Tibial nerve (tissue), 3 donors: ENCODE data around the gene STK10.

Experiments
- POLR2A ChIP-seq, 2 donors: fragments of 450-650 bp; IDR thresholded peaks; one replicate each; pipeline ENCODE4 v1.6.1; 2017; ENCODE audit warnings: antibody characterized with exemption in 2 of 2, mild to moderate bottlenecking in 2 of 2, moderate library complexity in 2 of 2
- TF ChIP-seq, protein P1 (sequence below), 5 experiments: fragments of 200-600 bp in 3 of 5; fragments of 450-650 bp in 2 of 5; sonication (generic) in 3 of 5; IDR thresholded peaks; one replicate each; pipeline ENCODE4 v1.5.1; 2016 to 2019; ENCODE audit warnings: antibody characterized with exemption in 5 of 5, mild to moderate bottlenecking in 3 of 5, moderate library complexity in 2 of 5

DNA sequence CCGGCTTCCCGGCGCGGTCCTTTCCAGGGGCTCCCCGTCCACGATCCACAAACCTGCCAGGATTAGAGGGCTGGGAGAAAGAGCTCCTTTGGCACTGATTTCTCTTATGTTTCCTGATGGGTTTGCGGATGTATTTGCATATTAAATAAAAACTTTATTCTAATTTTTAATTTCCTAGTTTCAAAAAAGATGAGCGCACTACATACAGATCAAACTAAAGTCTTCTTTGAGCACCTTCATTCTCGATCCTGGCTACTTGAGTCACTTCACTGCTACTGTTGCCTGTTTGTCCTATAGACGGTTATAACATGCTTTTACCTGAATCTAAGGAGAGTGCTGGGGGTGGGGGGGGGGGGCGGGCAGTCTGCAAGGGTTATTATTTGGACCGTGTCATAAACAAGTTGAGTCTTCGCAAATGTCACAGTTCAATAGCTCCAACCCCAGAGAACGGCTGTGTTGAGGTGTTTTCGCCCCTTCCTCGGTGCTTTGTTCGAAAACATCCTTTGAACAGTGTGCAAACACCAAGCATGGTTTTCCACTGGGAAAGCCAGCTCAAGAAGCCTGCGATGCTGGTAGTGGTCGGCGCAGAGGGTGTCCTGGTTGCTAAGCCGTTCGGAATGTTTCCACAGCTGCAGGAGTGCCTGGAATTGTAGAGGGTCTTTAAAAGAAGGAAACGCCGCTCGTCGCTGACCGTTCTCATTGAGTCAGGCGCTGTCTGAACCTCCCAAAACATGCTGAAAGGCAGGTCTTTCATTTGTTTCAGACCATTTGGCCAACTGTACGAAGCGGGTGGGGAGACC is 1.1 kb upstream of the STK10 start:
- TF ChIP-seq, protein P1, sequence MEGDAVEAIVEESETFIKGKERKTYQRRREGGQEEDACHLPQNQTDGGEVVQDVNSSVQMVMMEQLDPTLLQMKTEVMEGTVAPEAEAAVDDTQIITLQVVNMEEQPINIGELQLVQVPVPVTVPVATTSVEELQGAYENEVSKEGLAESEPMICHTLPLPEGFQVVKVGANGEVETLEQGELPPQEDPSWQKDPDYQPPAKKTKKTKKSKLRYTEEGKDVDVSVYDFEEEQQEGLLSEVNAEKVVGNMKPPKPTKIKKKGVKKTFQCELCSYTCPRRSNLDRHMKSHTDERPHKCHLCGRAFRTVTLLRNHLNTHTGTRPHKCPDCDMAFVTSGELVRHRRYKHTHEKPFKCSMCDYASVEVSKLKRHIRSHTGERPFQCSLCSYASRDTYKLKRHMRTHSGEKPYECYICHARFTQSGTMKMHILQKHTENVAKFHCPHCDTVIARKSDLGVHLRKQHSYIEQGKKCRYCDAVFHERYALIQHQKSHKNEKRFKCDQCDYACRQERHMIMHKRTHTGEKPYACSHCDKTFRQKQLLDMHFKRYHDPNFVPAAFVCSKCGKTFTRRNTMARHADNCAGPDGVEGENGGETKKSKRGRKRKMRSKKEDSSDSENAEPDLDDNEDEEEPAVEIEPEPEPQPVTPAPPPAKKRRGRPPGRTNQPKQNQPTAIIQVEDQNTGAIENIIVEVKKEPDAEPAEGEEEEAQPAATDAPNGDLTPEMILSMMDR (IDR thresholded peaks at IDR 0.05), result no peak
- TF ChIP-seq POLR2A (IDR thresholded peaks at IDR 0.05), result no peak
